C4-2B (cell line): ENCODE results near the gene PHLDB1.

ENCODE experiments used
- CTCF ChIP-seq: fragments of 450-650 bp; conservative IDR thresholded peaks from 2 replicates; pipeline ENCODE4 v1.5.1; 2017; ENCODE audit warnings: mild to moderate bottlenecking
- ZFX ChIP-seq: fragments of 450-650 bp; IDR thresholded peaks from 2 replicates; pipeline ENCODE4 v1.6.1; 2017

GRCh38 chr11:118679483-118679882, 72.1 kb downstream of the PHLDB1 start, which contains the start of gene TREH:
- TF ChIP-seq CTCF (no peak), ZFX (no peak)
